IPS-NIHi7 (cell line): Measurements from ENCODE around the gene CLCNKB.
"Not testable (repeated sequence)": the region's sequence is repeated elsewhere in the genome, so short reads cannot be mapped to it uniquely, and the experiment has no call there.

ENCODE experiments used
- DNase-seq: peaks from one replicate; pipeline ENCODE4 v3.0.0; 2012; ENCODE audit warnings: mixed read lengths; ENCODE audit errors: extremely low spot score

Gene CLCNKB

DNA sequence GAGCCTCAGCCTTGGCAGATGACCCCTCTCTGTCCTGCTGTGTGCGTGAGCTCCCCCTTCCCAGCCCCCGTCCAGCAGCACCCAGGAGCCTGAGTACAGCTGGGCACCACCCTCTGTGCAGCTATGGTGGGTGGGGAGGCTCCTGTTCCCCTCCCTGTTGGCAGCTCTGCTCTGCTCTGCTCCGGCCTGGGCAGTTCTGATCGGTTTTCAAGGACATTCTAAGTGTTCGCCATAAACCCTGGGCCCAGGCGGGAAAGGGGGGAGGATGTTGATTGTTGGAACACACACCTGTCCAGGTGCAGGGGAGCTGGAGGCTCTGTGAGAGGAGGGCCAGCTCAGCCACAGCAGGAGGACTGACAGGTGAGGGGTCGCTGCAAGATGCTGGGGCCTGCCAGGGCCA is at the start of gene CLCNKB:
Gene CLCNKB, plus strand, starts transcription at position 262 of the 400 bp plus-strand sequence. CDS start 711 bp downstream, outside the sequence.
- DNase-seq, result no peak

DNA sequence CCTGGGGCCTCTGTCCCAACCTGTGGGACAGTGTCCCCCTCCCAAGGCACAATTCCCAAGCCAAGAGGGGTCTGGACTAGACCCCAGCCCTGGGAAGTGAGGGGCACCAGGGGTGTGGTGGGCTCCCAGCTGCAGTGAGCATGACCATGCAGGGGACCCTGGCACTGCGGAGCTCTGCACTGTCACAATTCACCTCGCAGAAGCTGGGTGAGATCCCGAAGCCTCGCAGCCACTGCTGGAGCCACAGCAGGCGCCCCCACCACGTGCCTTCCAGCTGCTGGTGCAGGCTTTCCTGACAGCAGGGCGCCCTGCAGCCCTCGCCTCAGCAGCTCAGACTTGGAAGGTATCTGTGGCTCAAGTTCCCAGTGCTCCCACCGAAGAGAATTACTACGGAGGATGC is 49.5 kb upstream of the CLCNKB start:
- no peak for DNase-seq

DNA sequence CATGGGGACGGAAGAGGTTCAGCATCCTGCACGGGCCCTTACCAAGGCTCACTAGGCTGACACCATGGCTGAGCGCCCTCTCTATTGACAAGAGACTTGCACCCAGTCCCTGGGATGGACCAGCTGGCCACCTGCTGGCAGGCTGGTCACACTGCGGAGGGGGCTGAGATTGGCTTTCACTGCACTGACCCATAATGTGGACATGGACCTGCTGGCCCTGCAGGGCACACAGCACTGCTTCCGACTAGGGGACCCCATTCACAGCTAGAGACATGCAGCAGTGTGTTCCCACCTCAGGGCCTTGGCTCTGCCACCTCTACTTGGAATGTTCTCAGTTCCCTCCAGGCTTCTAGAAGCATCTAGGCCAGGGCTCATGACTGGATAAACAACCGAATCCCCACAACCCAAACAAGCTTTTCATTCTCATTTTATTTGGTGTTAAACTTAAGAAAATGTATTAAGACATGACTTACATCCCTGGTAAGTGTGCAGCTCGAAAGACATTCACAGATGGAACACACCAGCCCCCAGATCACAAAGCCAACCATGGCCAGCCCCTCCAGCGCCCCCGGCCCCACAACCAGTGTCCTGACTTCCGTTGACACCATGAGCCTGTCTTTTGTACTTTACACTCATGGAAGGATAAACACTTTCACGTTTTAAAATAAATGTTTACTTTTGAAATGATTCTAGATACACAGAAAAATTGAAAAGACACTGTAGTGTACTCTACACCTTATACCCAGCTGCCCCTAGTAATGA is 48.8 kb upstream of the CLCNKB start:
- DNase-seq, result peak; percentile 72

DNA sequence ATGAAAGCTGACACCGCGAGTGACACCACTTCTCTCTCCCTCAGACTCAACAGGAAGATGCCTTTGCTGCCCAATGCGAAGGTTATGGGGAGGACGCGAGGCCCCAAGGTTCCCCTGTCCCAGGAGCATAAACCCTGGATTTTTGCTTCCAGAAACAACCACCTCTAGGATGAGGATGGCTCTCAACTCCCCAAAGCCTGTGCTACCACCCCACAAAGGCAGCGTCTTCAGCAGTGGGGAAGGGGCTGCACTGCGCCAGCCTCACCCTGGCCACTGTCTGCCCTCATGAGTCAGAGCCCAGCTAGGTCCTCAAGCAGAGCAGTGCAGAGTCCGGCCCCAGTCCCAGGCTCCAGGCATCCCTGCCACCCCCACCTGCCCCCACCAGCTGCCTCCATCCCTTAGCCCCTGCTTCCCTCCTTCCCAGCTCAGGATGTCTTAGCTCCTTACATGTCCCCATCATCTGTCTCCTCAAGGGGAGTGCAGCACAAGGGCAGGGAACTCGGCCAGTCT is 46.5 kb upstream of the CLCNKB start:
- no peak for DNase-seq

DNA sequence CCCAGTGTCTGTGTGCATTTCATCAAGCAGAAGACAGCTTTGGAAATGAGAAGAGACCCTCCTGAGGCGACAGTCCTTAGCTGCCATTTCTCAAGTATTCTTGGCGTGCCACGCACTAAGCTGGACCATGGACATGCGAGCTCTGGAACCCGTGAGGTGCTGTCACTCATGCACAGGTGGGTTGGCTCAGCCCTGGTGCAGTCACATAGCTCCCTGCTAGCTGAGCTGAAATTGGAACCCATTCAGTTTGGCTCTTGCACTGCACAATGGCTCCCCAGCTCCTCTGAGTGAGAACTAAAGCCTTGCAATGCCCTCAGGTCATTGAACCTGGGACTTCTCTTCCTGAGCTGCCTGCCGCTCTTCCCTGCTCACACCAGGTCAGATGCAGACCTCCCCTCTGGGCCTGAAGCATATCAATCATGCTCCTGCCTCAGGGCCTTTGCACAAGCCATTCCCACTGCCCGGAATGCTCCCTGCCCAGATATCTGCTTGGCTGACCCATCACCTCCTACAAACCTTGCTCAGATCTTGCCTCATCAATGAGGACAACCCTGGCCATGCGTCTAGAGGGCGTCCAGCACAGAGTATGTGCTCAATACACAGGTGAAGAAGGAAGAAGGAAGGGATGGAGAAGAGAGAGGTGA is 45.8 kb upstream of the CLCNKB start:
- no peak for DNase-seq

DNA sequence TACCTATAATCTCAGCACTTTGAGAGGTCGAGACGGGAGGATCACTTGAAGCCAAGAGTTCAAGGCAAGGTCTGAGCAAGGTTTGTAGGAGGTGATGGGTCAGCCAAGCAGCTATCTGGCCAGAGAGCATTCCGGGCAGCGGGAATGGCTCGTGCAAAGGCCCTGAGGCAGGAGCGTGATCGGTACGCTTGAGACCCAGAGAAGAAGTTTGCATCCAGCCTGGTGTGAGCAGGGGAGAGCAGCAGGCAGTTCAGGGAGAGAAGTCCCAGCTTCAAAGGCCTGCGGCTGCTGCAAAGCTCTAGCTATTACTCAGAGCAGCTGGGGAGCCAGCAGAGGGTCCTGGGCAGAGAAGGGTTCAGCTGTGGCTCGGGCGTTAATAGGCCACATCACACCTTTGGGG is 44.7 kb upstream of the CLCNKB start:
- no peak for DNase-seq

DNA sequence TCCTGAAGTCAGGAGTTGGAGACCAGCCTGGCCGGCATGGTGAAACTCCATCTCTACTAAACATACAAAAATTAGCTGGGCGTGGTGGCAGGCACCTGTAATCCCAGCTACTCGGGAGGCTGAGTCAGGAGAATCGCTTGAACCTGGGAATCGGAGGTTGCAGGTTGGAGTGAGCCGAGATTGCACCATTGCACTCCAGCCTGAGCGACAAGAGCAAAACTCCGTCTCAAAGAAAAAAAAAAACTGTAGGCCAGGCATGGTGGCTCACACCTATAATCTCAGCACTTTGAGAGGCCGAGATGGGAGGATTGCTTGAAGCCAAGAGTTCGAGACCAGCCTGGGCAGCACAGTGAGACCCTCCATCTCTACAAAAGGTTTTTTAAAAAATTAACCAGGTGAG is 42.3 kb upstream of the CLCNKB start:
- DNase-seq, result not testable (repeated sequence)

DNA sequence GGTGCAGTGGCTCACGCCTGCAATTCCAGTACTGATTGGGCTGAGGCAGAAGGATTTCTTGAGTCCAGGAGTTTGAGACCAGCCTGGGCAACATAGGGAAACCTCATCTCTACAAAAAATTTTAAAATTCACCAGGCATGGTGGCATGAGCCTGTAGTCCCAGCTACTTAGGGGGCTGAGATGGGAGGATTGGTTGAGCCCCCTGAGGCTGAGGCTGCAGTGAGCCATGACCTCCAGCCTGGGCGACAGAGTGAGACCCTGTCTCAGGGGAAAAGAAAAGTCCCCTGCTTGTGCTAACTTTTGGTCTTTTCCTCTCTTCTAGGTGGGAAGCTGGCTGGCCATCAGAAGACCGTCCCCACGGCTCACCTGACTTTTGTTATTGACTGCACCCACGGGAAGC is 38.0 kb upstream of the CLCNKB start:
- no peak for DNase-seq

DNA sequence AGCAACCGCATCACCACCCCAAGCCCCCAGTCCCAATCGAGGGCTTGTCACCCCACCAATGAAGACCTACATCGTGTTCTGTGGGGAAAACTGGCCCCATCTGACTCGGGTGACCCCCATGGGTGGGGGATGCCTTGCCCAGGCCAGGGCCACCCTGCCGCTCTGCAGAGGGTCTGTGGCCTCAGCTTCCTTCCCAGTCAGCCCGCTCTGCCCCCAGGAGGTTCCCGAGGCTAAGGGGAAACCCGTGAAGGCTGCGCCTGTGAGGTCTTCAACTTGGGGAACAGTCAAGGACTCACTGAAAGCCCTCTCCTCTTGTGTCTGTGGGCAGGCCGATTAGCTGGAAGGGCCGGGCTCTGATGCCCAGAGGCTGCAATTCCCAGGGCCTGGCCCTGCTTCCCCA is 37.6 kb upstream of the CLCNKB start:
- no peak for DNase-seq

DNA sequence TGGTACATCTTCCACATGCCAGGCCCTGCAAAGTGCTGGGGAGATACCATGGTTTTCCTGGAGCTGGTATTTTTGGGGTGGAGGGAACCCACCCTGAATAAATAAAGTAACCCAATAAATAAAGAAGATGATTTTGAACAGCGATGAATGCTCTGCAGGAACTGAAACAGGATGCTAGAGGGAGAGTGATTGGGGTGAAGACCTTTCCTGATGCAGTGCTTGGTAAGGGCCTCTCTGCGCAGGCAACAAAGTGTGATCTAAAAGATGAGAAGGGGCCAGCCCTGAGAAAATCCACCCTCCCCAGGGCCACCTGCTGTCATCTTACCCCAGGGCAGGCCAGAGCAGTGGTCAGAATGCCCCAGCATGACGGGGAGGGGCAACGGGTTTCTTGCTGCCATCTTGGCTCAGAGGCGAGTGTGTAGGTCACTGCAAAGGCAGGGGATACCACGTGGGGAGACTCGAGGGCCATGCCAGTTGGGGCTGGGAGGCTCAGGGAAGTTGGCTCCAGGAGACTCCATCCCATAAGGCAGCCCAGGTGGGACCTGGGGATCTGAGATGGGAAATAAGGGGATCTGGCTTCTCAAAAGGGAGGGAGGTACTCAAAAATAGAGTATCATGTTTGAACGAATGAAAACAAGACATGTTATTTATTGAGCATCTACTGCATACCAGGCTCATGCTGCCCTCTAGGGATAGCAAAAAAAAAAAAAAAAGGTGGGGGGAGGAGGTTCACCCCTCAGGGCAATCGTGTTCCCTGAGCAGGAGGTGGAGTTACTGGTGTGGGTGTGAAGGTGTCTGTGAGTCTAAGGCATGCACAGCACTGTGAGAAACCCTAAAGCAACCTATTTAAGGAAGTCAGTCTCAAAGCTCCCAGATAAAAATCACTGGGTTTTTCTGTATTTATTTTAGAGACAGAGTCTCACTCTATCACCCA is 36.8 kb upstream of the CLCNKB start:
- DNase-seq, result no peak

DNA sequence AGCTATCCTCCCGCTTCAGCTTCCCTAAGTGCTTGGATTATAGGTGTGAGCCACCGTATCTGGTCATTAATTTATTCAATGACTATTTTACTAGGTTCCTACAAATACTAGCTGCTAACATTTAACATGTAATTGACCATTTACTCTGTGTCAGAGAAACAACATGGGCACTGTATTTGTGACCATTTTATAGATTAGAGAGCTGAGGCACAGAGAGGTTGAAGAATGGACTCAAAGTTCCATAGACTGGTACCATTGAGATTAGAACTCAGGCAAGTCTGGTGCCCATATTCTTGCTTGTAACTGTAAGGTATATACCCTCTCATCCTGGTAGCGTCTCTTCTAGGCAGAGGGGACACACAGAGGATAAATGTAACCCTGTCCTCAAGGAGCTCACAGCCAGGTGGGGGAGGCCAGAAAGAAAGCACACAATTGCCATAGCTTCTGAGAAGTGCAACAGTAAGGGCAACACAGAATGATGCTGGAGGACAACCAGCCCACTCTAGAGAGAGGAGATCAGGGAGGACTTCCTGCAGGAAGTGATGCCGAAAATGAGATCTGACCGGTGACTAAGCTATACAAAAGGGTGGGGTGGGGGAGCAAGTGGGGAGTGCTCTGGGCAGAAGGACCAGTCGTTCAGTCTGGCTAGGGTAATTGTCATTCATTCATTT is 35.8 kb upstream of the CLCNKB start:
- DNase-seq, result no peak

DNA sequence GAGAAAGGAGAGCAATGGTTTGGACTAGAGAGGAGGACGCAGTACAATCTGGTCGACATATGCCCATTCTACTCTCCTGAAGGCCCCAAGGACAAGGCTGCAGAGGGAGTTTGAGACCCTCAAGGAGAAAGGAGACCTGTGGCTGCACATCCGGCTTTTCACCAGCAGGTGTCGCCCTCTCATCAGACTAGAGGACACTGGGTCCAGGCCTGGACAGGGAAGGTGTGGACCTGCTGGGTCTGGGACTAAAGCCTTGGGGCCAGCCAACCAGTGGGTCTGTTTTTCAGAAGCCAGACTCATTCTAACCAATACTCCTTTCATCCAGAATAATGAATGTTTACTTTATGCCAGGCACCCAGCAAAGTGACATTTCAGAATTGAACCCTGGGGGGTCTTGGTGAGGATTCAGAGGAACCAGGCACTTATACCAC is 34.5 kb upstream of the CLCNKB start:
- peak; percentile 85 for DNase-seq

DNA sequence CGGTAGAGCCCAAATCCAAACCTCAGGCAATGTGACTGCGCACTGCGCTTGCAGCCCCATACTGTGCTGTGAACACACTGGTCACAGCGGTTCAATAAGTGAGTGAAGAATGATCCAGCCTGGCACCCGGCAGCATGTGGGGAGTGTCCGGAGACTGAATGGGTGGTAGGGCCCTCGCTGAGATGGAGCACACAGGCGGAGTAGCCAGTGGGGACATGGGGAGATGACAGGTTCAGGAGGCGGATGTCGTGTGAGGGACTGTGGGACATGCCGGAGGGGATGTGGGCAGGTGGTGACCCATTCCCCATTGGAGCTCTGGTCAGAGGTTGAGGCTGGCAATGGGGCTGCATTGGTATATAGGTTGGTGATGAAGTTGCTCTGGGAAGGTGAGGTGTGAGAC is 33.9 kb upstream of the CLCNKB start:
- DNase-seq, result no peak

DNA sequence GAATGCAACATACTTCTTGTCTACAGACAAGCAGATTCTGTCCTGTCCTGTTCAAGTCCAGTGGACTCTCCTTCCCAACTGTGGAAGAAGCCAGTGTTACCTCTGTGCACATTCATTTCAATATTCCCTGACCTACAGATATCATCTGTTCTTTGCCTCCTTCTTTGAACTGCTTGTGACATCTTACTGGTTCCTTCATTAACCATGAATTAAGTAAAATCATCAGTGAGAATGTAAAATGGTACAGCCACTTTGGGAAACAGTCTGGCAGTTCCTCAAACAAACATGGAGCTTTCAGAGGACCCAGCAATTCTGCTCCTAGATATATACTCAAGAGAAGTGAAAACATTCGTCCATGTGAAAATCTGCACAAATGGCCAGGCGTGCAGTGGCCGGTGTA is 32.7 kb upstream of the CLCNKB start:
- DNase-seq, result no peak

DNA sequence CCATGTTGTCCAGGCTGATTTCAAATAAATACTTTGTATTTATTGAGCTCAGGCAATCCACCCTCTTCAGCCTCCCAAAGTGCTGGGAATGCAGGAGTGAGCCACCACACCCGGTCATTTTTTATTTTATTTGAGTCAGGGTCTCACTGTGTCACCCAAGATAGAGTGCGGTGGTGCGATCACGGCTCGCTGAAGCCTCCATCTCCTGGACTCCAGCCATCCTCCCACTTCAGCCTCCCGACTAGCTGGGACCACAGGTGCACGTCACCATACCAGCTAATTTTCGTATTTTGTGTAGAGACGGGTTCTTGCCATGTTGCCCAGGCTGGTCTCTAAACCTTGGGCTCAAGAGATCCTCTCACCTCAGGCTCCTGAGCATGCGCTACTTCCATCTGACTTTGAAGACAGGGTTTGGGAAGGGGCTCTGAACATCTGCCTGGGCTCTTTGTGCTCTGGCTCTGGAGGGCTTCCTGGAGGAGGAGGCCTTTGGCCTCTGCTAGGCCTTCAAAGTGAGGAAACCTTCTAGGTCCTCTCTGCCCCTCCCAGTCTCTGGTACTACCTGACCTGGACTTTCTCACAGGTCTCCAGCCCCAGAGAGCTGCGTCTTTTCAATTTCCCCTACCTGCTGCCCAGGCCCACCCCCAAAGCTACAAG is 31.5 kb upstream of the CLCNKB start:
- no peak for DNase-seq

DNA sequence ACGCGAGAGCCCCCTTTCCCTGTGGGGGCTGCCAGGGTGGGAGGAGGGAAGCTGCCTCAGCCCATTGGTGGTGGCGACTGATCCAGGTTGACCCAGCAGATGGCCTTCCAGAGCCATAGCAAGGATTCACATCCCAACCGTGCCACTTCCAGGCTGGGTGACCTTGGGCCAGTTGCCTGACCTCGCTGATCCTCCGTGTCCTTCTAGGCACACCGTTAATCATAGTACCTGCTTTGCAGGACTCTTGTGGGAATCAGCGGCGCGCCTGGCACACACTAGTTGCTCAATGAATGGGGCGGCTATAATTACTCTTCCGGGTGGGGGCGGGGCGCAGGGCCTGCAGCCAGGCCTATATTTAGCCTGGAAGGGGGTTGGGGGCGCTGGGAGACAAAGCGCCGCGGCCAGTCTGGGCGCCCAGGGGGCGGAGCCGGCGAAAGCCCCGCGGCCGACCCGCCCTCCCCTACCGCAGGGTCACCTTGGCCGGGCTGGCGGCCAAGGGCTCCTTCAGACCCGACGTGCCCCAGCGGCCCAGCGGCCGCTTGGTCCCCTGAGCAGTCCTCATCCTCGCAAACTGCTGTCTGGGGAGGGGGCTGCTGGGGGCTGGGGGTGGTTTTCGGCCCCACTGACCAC is 30.9 kb upstream of the CLCNKB start:
- DNase-seq, result peak; percentile 87

DNA sequence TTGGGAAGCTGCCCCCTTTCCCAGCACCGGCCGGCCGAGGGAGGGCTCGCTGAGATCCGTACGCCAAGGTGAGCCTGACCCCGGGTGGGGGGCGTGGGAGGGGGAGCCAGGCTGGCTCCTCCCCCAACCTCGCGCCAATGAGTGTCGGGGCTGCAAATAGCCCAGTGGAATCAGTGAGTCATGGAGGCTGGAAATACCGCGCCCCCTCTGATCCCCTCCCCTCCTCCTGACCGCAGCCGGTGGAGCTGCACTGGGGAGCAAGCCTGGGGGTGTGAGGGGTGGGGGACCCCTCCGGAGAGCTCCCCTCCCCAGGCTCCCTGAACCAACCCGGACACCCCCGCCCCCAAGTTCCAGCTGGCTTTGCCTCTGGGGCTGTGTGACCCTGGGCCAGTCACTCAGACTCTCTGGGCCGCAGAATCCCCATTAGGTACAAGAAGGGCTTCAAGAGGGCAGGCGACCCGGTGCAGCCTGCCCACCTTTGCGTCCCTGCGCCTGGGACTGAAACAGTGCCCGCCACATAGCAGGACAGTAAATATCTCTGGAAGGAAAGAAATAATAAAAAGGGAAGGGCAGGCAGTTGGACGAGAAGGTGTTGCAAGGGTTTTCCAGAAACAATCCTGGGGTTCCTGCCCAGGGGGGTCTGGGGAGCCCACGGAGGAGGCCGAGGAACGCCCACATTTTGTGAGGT is 30.2 kb upstream of the CLCNKB start:
- peak; percentile 89 for DNase-seq

DNA sequence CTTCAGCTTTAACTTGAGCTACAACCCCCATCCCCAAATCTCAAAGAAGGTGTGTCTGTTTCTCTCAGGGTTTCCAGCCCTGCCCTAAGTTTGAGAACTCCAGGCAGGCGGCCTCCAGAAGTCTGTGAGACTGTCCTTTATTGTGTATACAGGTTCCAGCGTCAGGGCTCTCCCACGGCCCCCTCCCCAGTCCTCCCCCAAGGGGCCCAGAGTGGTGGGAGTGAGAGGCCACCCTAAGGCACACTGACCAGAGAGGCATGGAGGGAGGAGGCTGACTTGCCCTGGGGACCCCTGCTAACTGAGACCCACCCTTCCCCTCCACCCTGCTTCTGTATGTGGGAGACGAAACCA is 29.7 kb upstream of the CLCNKB start:
- no peak for DNase-seq

DNA sequence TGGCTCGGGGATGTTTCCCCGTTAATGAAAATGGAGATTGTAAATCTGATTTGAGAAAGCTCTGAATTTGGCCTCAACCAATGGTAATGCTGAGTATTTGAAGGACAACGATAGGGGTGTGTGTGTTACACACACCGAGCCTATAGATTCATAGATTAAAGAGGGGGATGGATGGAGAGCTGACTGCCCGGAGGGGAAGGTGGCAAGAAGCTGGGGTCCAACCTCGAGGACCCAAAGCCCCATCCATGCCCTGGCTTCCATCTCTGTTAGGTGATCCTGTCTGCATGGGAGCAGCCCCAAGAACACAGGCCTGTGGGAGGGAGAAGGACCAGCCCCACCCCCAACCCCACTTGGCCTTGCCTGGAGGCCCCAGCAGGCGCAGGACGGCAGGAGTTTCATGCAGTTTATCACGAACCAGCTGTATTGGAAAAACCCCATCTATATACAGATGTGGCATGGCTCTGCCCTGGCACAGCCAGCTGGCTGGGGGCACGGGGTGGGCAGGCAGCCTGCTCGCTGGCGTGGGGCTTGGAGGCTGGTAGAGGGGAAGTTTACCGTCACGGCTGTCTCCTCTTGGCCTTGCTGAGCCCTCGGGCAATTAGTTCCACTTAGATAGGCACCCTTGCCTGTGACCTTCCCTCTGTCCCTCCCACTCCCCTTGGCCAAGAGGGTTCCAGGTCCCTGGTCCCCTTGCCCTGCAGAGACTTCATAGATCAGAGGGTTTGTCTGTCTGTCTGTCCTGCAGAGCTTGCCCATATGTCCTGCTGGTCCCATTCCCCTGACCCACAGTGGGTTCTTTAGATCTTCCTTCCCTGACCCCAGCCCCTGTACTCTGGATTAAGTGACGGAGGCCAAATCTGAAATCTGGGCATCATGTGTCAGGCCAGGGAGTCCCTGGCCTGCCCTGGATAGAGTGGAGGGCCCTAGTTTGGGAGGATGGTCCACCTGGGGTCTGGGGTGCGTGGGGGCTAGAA is 28.8 kb upstream of the CLCNKB start:
- DNase-seq, result no peak
